Dedifferentiated amniotic fluid mesenchymal stem cell (primary cell): Measurements from ENCODE around the gene FBXL17.
A peak's percentile ranks its signal among the peaks of the same experiment; 100 is the strongest.

ENCODE experiments used
- DNase-seq: peaks from one replicate; pipeline ENCODE4 v3.0.0-alpha.2; 2016; ENCODE audit errors: extremely low spot score

The FBXL17 gene

GRCh38 chr5:108249095-108249784 lies 132.7 kb downstream of the FBXL17 start:
- DNase-seq, result no peak

GRCh38 chr5:108238936-108239887 lies 142.7 kb downstream of the FBXL17 start:
- DNase-seq, result no peak

GRCh38 chr5:108238461-108238860 lies 143.4 kb downstream of the FBXL17 start:
- no peak for DNase-seq

GRCh38 chr5:108233617-108234155 lies 148.2 kb downstream of the FBXL17 start:
- DNase-seq, result no peak

GRCh38 chr5:108232805-108233204 lies 149.1 kb downstream of the FBXL17 start:
- DNase-seq, result no peak

GRCh38 chr5:108222011-108222410 lies 159.9 kb downstream of the FBXL17 start:
- no peak for DNase-seq

- DNase-seq, result no peak
Observed at GRCh38 chr5:108220834-108221233, 161.1 kb downstream of the FBXL17 start.

GRCh38 chr5:108216890-108217289 lies 165.0 kb downstream of the FBXL17 start:
- DNase-seq, result no peak

- no peak for DNase-seq
Observed at GRCh38 chr5:108214857-108215256, 167.0 kb downstream of the FBXL17 start.

- DNase-seq, result no peak
Observed at GRCh38 chr5:108212775-108213346, 169.0 kb downstream of the FBXL17 start.

GRCh38 chr5:108206707-108207106 lies 175.2 kb downstream of the FBXL17 start:
- DNase-seq, result no peak

- DNase-seq, result no peak
Observed at GRCh38 chr5:108201721-108202120, 180.2 kb downstream of the FBXL17 start.

GRCh38 chr5:108196276-108196675 lies 185.6 kb downstream of the FBXL17 start:
- no peak for DNase-seq

GRCh38 chr5:108193021-108193795 lies 188.7 kb downstream of the FBXL17 start:
- DNase-seq, result peak; percentile 57

GRCh38 chr5:108184940-108185339 lies 197.0 kb downstream of the FBXL17 start:
- no peak for DNase-seq

- no peak for DNase-seq
Observed at GRCh38 chr5:108181975-108182374, 199.9 kb downstream of the FBXL17 start.

- no peak for DNase-seq
Observed at GRCh38 chr5:108174286-108174685, 207.6 kb downstream of the FBXL17 start.

GRCh38 chr5:108171759-108172158 lies 210.1 kb downstream of the FBXL17 start:
- DNase-seq, result no peak

GRCh38 chr5:108168915-108169314 lies 213.0 kb downstream of the FBXL17 start:
- no peak for DNase-seq

GRCh38 chr5:108167174-108167573 lies 214.7 kb downstream of the FBXL17 start:
- no peak for DNase-seq

- DNase-seq, result no peak
Observed at GRCh38 chr5:108164574-108164973, 217.3 kb downstream of the FBXL17 start.
